NB4 (cell line): ENCODE measurements around the gene GRB2.

Experiments
- CTCF ChIP-seq: IDR thresholded peaks from one replicate; pipeline ENCODE4 v1.5.1; 2012; ENCODE audit warnings: low read depth, low read length
- MAX ChIP-seq: IDR thresholded peaks from 2 replicates; pipeline ENCODE4 v1.6.1; 2011; ENCODE audit warnings: low read depth, low read length
- MYC ChIP-seq: IDR thresholded peaks from 2 replicates; pipeline ENCODE4 v1.6.1; 2011; ENCODE audit warnings: low read depth, low read length
- POLR2A ChIP-seq: IDR thresholded peaks from 2 replicates; pipeline ENCODE4 v1.6.1; 2011; ENCODE audit warnings: mild to moderate bottlenecking; ENCODE audit not compliant: insufficient read length; ENCODE audit errors: extremely low read depth

GRCh38 chr17:75370286-75370915, 35.1 kb downstream of the GRB2 start:
- no peak for TF ChIP-seq CTCF
- TF ChIP-seq POLR2A = no peak
- no peak for TF ChIP-seq MYC
- no peak for TF ChIP-seq MAX
